BE2C (cell line): ENCODE measurements around the gene TMEM191C.
A peak's percentile ranks its signal among the peaks of the same experiment; 100 is the strongest.

Experiments used
- DNase-seq: peaks from one replicate; pipeline ENCODE4 v3.0.0-alpha.2; 2020
- H3K27me3 ChIP-seq: fragments of 250-450 bp; sonication (Bioruptor Pico); 2 replicates; pipeline ENCODE4 v1.5.1; 2020; ENCODE audit warnings: mild to moderate bottlenecking
- H3K36me3 ChIP-seq: fragments of 250-450 bp; sonication (Bioruptor Pico); 2 replicates; pipeline ENCODE4 v1.5.1; 2020; ENCODE audit warnings: mild to moderate bottlenecking
- H3K4me1 ChIP-seq: fragments of 250-450 bp; sonication (Bioruptor Pico); 2 replicates; pipeline ENCODE4 v1.5.1; 2020
- H3K4me3 ChIP-seq: 2 replicates; pipeline ENCODE4 v1.5.1; 2011; ENCODE audit warnings: low read depth, low read length
- H3K9me3 ChIP-seq: fragments of 250-450 bp; sonication (Bioruptor Pico); 2 replicates; pipeline ENCODE4 v1.5.1; 2020
- CTCF ChIP-seq: IDR thresholded peaks from 2 replicates; pipeline ENCODE4 v1.5.1; 2012; ENCODE audit warnings: mild to moderate bottlenecking, low read depth, low read length

The TMEM191C gene

GRCh38 chr22:21443057-21443734, 24.0 kb upstream of the TMEM191C start:
- DNase-seq: peak; percentile 8
- H3K9me3 ChIP-seq: no peaks in the 10 kb centered on the region
- TF ChIP-seq CTCF: no peak
- no peak overlapping the region for H3K4me3 ChIP-seq
- H3K4me1 ChIP-seq: no peaks in the 10 kb centered on the region
- peaks cover 29% of the 10 kb centered on the region for H3K36me3 ChIP-seq
- no peaks in the 10 kb centered on the region for H3K27me3 ChIP-seq

- no peak for TF ChIP-seq CTCF
- Histone ChIP-seq H3K27me3 (no peaks in the 10 kb centered on the region), H3K4me1 (no peaks in the 10 kb centered on the region), H3K9me3 (no peaks in the 10 kb centered on the region), H3K36me3 (peaks cover 29% of the 10 kb centered on the region), H3K4me3 (no peak overlapping the region)
- peak; percentile 8 for DNase-seq
Observed at GRCh38 chr22:21443735-21444421, 23.3 kb upstream of the TMEM191C start.

- Histone ChIP-seq H3K9me3 (no peaks in the 10 kb centered on the region), H3K4me1 (no peaks in the 10 kb centered on the region), H3K27me3 (no peaks in the 10 kb centered on the region), H3K36me3 (peaks cover 29% of the 10 kb centered on the region), H3K4me3 (no peak overlapping the region)
- TF ChIP-seq CTCF: no peak
- peak; percentile 6 for DNase-seq
Observed at GRCh38 chr22:21444701-21445436, 22.3 kb upstream of the TMEM191C start.

GRCh38 chr22:21445437-21446127, 21.6 kb upstream of the TMEM191C start:
- Histone ChIP-seq H3K27me3 (no peaks in the 10 kb centered on the region), H3K4me1 (no peaks in the 10 kb centered on the region), H3K36me3 (peaks cover 29% of the 10 kb centered on the region), H3K4me3 (no peak overlapping the region), H3K9me3 (no peaks in the 10 kb centered on the region)
- DNase-seq: peak; percentile 7
- no peak for TF ChIP-seq CTCF

GRCh38 chr22:21446128-21446826, 20.9 kb upstream of the TMEM191C start:
- Histone ChIP-seq H3K36me3 (peaks cover 29% of the 10 kb centered on the region), H3K4me3 (no peak overlapping the region), H3K9me3 (no peaks in the 10 kb centered on the region), H3K4me1 (no peaks in the 10 kb centered on the region), H3K27me3 (no peaks in the 10 kb centered on the region)
- no peak for TF ChIP-seq CTCF
- DNase-seq: peak; percentile 12
